OCI-M1 (cell line): Measurements from ENCODE around the gene FER1L5.

Experiments used
- DNase-seq: peaks from one replicate; lab custom pipeline; 2025; lab: John Stamatoyannopoulos, UW

FER1L5 gene

DNA sequence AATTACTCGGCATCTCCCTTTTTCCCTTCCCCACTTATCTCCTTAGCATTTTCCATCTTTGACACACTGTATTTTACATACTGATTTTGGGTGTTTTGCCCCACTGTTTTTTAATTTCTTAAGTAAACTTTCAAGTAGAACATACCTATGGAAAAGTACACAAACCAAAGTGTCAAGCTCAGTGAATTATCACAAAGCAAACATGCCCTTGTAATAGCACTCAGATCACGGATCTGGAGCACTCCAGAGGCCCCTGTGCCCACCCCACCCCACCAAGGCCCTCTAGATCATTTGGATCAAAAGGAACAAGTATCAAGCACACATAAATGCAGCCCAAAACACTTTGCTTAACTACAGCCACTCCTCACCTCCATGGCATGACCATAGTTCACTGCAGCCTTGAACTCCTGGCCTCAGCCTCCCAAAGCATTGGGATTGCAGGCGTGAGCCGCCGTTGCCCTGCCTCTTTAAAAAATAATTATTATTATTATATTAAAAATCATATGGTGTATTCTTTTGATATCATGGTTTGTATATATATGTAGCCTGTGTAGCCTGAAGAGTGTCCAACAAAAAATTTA, 38.1 kb downstream of the FER1L5 start:
- no peak for DNase-seq

DNA sequence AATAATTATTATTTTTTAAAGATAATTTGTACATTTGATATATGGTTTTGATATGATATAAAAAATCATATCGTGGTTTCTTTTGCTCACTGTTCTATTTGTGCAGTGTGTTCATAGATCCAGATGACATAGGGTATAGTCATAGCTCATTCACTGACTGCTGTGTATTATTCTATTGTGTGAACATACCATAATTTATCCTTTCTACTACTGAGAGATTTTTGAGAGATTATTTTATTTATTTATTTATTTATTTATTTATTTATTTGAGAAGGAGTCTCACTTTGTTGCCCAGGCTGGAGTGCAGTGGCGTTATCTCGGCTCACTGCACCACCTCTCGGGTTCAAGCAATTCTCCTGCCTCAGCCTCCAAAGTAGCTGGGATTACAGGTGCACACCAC, 39.0 kb downstream of the FER1L5 start:
- no peak for DNase-seq

GRCh38 chr2:96683307-96683706, 40.7 kb downstream of the FER1L5 start:
- DNase-seq = no peak

GRCh38 chr2:96683972-96684820, 41.6 kb downstream of the FER1L5 start:
- no peak for DNase-seq

GRCh38 chr2:96684883-96685576, 42.5 kb downstream of the FER1L5 start:
- no peak for DNase-seq

DNA sequence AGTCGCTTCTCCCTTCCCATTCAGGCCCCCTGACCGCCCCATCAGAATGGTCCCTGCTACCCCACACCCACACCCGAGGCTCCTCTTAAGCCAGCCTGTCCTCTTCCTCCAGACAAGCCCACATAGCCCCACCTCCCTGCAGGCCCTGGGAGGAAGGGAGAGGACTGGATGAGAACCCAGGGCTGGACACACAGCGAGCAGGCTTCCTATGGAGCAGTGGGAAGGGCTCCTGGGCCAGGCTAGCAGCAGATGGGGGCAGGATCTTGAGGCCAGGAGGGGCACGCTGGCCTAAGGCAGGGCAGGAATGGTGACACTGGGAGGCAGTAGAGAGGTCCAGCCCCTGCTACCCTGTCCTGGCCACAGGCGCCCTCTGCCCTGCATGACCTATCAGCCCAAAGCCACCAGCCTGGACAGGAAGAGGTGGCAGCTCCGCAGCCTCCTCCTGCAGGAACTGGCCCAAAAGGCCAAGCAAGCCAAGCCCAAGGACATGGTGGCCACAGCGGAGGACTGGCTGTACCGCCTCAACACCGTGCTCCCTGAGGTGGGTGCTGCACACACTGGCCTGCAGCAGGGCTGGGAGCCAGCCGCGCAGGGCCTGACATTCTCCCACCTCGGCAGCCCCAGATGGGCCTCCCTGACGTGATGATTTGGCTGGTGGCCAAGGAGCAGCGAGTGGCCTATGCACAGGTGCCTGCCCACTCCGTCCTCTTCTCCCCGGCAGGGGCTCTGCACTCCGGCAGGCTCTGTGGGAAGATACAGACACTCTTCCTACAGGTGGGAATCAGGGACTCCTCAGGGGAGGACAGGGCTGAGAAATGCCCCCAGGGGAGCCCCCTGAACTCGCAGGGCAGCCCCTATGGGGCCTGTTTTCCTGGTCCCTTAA, 43.3 kb downstream of the FER1L5 start:
- DNase-seq = no peak

DNA sequence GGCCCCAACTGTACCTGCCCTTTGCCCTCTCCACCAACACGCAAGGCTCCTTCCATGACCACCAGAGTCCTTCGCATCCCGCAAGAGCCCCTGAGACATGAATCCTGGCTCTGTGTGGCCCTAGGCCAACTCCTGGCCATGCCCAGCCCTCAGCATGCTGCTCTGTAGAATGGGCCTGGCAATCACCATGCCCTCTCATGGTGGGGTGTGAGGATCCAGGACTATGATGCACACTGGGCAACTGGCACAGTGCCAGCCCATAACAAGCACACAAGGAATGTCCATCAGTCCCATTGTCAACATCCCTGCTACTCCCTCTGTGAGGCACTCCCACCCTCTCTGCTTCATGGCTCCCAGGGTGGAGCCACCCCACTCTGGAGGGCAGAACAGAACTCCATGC, 44.7 kb downstream of the FER1L5 start:
- no peak for DNase-seq

GRCh38 chr2:96687711-96688640, 45.4 kb downstream of the FER1L5 start:
- no peak for DNase-seq

- no peak for DNase-seq
These were observed 46.3 kb downstream of the FER1L5 start for GRCh38 chr2:96688649-96689430.

DNA sequence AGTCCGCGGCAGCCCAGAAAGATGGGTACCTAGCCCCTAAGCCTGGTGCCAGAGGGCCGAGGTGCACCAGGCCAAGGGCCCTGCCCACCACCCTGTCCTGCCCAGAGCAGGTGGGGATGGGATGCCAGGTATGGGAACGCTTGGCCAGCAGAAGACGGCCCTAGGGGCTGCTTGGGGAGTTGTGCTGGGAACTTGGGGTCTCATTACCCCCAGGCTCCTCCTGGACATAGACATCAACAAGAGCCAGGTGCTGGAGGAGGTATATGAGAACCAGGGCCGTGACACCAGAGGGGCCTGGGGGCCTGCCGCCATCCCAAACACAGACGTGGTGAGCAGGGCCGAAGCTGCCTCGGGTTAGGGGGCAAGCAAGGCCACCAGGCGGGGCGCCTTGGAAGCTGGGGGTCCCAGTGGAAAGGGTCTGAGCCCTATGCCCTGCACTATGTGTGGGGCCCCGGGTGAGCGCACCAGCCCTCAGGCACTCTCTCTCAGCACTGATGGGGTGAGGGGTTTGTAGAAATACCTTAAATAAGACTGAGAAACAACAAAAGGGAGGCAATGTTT, 46.9 kb downstream of the FER1L5 start:
- DNase-seq = no peak

DNA sequence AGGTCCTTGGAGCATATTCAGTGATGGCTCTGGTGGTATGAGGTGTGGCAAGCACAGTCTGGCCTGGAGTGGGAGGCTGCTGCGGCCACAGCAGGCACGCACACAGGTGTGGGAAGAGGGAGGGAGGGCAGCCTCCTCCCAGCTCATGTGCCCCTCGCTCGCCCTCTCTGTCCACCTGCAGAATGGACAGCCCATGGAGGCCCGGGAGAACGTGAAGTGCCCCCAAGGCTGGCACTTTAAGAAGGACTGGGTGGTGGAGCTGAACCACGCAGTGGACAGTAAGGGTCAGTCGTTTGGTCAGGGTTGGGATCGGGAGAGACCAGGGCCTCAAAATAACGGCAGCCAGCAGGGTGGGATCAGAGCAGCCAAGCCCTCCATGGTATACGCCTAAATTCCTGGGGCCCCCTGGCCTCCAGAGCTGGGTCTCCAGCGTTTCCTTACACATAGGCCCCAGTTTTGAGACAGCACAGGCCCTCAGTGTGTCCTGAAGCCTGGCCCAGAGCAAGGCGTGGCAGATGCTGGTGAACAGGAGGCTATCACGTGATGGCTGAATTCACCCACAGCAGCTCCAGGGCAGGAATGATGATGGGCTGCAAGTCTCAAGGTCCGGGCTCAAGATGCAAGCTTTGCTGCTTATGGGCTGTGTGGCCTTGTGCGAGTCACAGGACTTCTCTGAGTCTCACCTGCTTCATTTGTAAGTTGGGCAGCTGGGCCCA, 47.9 kb downstream of the FER1L5 start:
- no peak for DNase-seq

DNA sequence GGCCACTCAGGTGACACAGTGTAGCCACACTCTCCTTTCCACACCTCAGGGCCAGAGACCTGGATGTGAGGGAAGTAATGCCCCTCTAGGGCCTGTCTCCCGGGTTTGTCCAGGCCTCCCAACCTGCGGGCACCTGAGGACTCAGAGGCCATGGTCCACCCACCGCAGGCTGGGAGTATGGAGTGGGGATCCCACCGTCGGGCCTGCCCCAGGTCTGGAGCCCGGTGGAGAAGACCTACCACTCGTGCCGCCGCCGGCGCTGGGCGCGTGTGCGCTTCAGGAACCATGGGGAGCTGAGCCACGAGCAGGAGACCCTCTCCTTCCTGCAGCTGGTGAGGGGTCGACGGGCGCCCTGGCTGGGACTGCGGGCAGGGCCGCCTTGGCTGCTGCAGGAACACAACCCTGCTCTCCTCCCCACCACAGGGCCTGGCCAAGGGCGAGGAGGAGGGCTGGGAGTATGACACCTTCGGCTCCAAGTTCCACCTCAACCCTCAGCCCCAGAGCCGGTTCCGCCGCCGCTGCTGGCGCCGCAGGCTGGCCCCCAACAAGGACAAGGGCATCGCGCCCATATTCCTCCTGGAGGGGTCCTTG, 48.6 kb downstream of the FER1L5 start:
- DNase-seq = no peak

DNA sequence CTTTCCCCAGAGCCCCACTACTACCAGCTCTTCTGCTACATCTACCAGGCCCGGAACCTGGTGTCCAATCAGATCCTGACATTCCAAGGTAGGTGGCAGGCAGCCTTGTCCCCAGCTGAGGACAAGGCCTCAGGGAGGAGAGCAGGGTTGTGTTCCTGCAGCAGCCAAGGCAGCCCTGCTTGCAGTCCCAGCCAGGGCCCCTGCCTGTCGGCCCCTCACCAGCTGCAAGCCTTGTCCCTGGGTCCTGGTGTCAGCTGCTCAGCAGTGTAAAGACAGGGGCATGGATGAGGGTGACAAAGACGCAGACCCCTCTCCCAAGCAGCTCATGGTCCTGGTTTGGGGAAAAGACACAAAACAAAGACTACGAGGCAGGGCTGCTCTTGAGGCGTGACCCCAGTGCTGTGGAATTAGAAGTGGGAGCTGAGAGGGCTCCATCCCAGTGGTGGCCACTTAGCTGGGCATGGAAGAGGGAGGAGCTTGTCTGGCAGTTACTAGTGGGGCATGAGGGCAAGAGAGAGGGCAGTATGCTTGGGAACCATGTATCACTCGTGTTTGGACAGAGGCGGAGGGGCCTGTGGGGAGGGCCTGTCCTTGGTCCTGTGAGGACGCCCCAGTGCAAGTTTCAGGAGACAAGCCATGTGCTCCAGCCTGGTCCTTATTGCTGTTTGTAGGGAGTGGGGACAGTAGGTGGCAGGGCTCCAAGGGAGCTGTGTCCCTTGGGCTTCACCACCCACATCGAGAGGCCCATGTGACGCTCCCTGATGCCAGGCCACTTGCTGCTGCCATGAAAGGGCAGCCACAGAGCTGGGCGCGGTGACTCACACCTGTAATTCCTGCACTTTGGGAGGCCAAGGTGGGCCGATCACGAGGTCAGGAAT, 49.8 kb downstream of the FER1L5 start:
- no peak for DNase-seq

GRCh38 chr2:96693286-96694200, 51.0 kb downstream of the FER1L5 start:
- no peak for DNase-seq

DNA sequence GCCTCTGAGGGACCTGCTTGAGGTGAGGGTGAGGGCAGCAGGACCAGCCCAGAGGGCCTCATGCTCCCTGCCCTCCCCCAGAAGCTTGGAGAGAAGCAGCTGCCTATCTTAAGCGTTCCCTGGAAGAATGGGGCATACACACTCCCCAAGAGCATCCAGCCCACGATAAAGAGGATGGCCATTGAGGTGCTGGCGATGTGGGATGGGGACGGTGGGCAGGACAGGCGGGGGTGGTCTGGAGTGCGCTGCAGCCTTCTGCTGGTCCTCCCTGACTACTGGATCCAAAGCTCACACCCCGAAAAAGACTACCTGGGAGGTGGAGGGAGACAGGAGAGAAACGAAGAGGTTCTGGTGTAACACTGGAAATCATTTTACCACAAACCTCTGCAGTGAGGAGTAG, 51.7 kb downstream of the FER1L5 start:
- DNase-seq = no peak

DNA sequence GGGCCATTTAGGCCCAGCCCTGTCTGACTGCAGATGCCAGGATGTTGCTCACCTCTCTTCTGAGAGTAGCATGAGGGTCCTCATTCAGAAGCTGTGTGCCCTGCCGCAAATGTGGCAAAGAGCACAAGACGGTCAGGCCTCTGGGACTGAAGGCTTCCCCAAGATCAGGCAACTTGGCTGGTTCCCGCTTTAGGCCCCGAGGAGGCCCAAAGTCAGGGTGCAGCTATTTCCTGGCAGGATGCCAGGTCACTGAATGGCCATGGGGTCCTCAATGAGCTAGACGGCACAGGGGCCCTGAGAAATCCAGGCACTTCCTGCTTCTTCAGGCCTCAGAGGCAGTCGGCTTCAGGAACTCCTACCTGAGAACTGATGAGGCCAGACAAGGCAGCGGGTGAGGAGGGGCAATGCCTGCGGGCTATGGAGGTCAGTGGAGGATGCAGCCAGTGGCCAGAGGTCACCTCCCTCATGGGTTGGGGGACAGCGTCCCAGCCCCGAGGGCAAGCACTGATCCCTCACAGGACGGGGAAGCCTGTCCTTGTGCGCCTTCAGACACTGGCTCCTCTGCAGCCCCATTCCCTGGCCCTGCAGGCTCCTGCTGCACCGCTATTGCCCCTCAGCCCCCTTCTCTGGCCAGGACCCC, 52.4 kb downstream of the FER1L5 start:
- DNase-seq = no peak
